ENCODE data around the gene RBM47.
"Not testable (repeated sequence)": the region's sequence is repeated elsewhere in the genome, so short reads cannot be mapped to it uniquely, and the experiment has no call there.

RBM47 gene

GRCh38 chr4:40481977-40482376, 147.7 kb downstream of the RBM47 start:
- DNase-seq = no peak

GRCh38 chr4:40480291-40480690, 149.4 kb downstream of the RBM47 start:
- DNase-seq = no peak

GRCh38 chr4:40479378-40479777, 150.3 kb downstream of the RBM47 start:
- no peak for DNase-seq

GRCh38 chr4:40475609-40476008, 154.1 kb downstream of the RBM47 start:
- DNase-seq = no peak

GRCh38 chr4:40473578-40474388, 155.9 kb downstream of the RBM47 start:
- no peak for DNase-seq

- DNase-seq = no peak
Measured at GRCh38 chr4:40471923-40472322, 157.7 kb downstream of the RBM47 start.

GRCh38 chr4:40466789-40467188, 162.9 kb downstream of the RBM47 start:
- no peak for DNase-seq

- peak in 1 of 2 donors; percentile 23 for DNase-seq
Measured at GRCh38 chr4:40462326-40462725, 167.3 kb downstream of the RBM47 start.

- no peak for DNase-seq
Measured at GRCh38 chr4:40461879-40462278, 167.8 kb downstream of the RBM47 start.

GRCh38 chr4:40461062-40461461, 168.6 kb downstream of the RBM47 start:
- DNase-seq = no peak

GRCh38 chr4:40458683-40459082, 171.0 kb downstream of the RBM47 start:
- DNase-seq = no peak

GRCh38 chr4:40458109-40458508, 171.6 kb downstream of the RBM47 start:
- DNase-seq = no peak

- DNase-seq = no peak
Measured at GRCh38 chr4:40455340-40455902, 174.2 kb downstream of the RBM47 start.

GRCh38 chr4:40454816-40455215, 174.8 kb downstream of the RBM47 start:
- no peak for DNase-seq

- DNase-seq = no peak
Measured at GRCh38 chr4:40453912-40454311, 175.8 kb downstream of the RBM47 start.

- no peak for DNase-seq
Measured at GRCh38 chr4:40448875-40449274, 180.8 kb downstream of the RBM47 start.

GRCh38 chr4:40446839-40447238, 182.8 kb downstream of the RBM47 start:
- no peak for DNase-seq

GRCh38 chr4:40446261-40446750, 183.4 kb downstream of the RBM47 start:
- DNase-seq = not testable (repeated sequence)

- DNase-seq = no peak
Measured at GRCh38 chr4:40445671-40446070, 184.0 kb downstream of the RBM47 start.

- no peak for DNase-seq
Measured at GRCh38 chr4:40441430-40441829, 188.2 kb downstream of the RBM47 start.

- no peak for DNase-seq
Measured at GRCh38 chr4:40439519-40439918, 190.1 kb downstream of the RBM47 start.

GRCh38 chr4:40438384-40439026, 191.2 kb downstream of the RBM47 start:
- no peak for DNase-seq

GRCh38 chr4:40437741-40438383, 191.8 kb downstream of the RBM47 start:
- no peak for DNase-seq

All from CD4-positive, alpha-beta T cell treated with Interleukin-1 beta for 1 hour (primary cell).